ENCODE data around the gene ANGPTL7.

- TF ChIP-seq POLR2A (IDR thresholded peaks at IDR 0.05) (no peak), CTCF (IDR thresholded peaks at IDR 0.05) (no peak)
These were observed 56.1 kb downstream of the ANGPTL7 start for GRCh38 chr1:11245248-11245647.

All from Peyer's patch (tissue), 4 donors.